Keratinocyte (primary cell): Measurements from ENCODE around the gene PTDSS2.

ENCODE experiments used
- CTCF ChIP-seq, 3 experiments: IDR thresholded peaks in 1 of 3; conservative IDR thresholded peaks in 1 of 3; optimal IDR thresholded peaks in 1 of 3; 2 replicates in 2 of 3; 3 replicates in 1 of 3; pipeline versions ENCODE3 to v1.5.1; 2011; ENCODE audit warnings: low read length in 3 of 3, mild to moderate bottlenecking in 3 of 3, moderate library complexity in 2 of 3, control low read depth in 1 of 3, inconsistent platforms in 1 of 3; ENCODE audit not compliant: insufficient read depth in 2 of 3; ENCODE audit errors: extremely low read depth in 1 of 3
- EZH2 ChIP-seq: IDR thresholded peaks from one replicate; pipeline ENCODE4 v1.6.1; 2012; ENCODE audit warnings: inconsistent platforms, mild to moderate bottlenecking, low read length, moderate library complexity

GRCh38 chr11:488992-489391 lies 38.9 kb downstream of the PTDSS2 start:
- TF ChIP-seq CTCF (optimal IDR thresholded peaks at IDR 0.05 in 1 of 3, IDR thresholded peaks at IDR 0.05 in 1 of 3, conservative IDR thresholded peaks at IDR 0.05 in 1 of 3; ENCODE audit: extremely low read depth in 1 of 3, insufficient read depth in 2 of 3, low read length in 3 of 3) = no peak
- no peak for TF ChIP-seq EZH2
